HepG2 (cell line): ENCODE measurements around the gene EIF5A. TPM values are rescaled to one million over a fixed set of nuclear protein-coding genes. Genes with fewer than 3 reads are reported as not detected.

ENCODE experiments used
- FOXA3 ChIP-seq: IDR thresholded peaks from 2 replicates; pipeline ENCODE4 v1.6.1; 2016; ENCODE audit warnings: missing genetic modification reagents, missing compliant biosample characterization
- HIVEP1 ChIP-seq: sonication (generic); formaldehyde crosslinking; IDR thresholded peaks from 2 replicates; pipeline ENCODE4 v1.4.0; 2020; ENCODE audit warnings: mild to moderate bottlenecking, missing genetic modification reagents
- KAT2B ChIP-seq: fragments of 150-350 bp; IDR thresholded peaks from 2 replicates; pipeline ENCODE4 v1.6.1; 2014; ENCODE audit warnings: low read depth, low read length, borderline replicate concordance
- MZF1 ChIP-seq: sonication (generic); formaldehyde crosslinking; IDR thresholded peaks from 2 replicates; pipeline ENCODE4 v1.8.1; 2023; ENCODE audit warnings: mild to moderate bottlenecking, missing genetic modification reagents, borderline replicate concordance
- SALL2 ChIP-seq: sonication (generic); formaldehyde crosslinking; IDR thresholded peaks from 2 replicates; pipeline ENCODE4 v1.8.1; 2023; ENCODE audit warnings: mild to moderate bottlenecking, missing genetic modification reagents, inconsistent platforms
- SAP130 ChIP-seq: IDR thresholded peaks from 2 replicates; pipeline ENCODE4 v1.6.1; 2016; ENCODE audit warnings: low read depth
- SIX1 ChIP-seq: sonication (generic); formaldehyde crosslinking; IDR thresholded peaks from 2 replicates; pipeline ENCODE4 v1.4.0; 2020; ENCODE audit warnings: missing genetic modification reagents, borderline replicate concordance
- SP4 ChIP-seq: sonication (generic); formaldehyde crosslinking; IDR thresholded peaks from 2 replicates; pipeline ENCODE4 v1.8.1; 2023; ENCODE audit warnings: mild to moderate bottlenecking, missing genetic modification reagents
- ZNF274 ChIP-seq: sonication (generic); formaldehyde crosslinking; IDR thresholded peaks from 2 replicates; pipeline ENCODE4 v1.5.1; 2020; ENCODE audit warnings: mild to moderate bottlenecking, missing genetic modification reagents
- ZNF761 ChIP-seq: sonication (generic); formaldehyde crosslinking; conservative IDR thresholded peaks from 2 replicates; pipeline ENCODE4 v1.4.0; 2020; ENCODE audit warnings: mild to moderate bottlenecking, missing genetic modification reagents
- polyA plus RNA-seq, 8 experiments: library from polyadenylated mRNA; depleted of rRNA in 3 of 8; stranded (reverse) in 7 of 8; unstranded in 1 of 8; fragments of >200 nt; fragmentation: Illumina TruSeq in 4 of 8; extraction: Trizol in 4 of 8; gene quantifications; 2 replicates each; pipeline versions ENCODE4 v1.2.1 to v1.2.3, GENCODE V29; 2011 to 2016; ENCODE audit warnings: low read depth in 4 of 8, missing spikeins in 1 of 8, mixed read lengths in 1 of 8; ENCODE audit not compliant: insufficient read depth in 1 of 8
- total RNA-seq, 5 experiments: library from RNA; depleted of rRNA; stranded (reverse); fragments of >200 nt; fragmentation: Illumina TruSeq; extraction: Trizol; gene quantifications; 2 replicates each; pipeline ENCODE4 v1.2.3, GENCODE V29; 2016; ENCODE audit warnings: low read depth in 1 of 5
- TF ChIP-seq, protein P1 (sequence below): sonication (generic); formaldehyde crosslinking; conservative IDR thresholded peaks from 2 replicates; pipeline ENCODE4 v1.8.0; 2022; ENCODE audit warnings: low read depth, missing genetic modification reagents
- TF ChIP-seq, protein P2 (sequence below): sonication (generic); formaldehyde crosslinking; IDR thresholded peaks from 2 replicates; pipeline ENCODE4 v1.4.0; 2020; ENCODE audit warnings: missing genetic modification reagents
- TF ChIP-seq, protein P3 (sequence below): IDR thresholded peaks from 2 replicates; pipeline ENCODE4 v1.6.1; 2016; ENCODE audit warnings: low read depth
- TF ChIP-seq, protein P4 (sequence below): sonication (generic); formaldehyde crosslinking; IDR thresholded peaks from 2 replicates; pipeline ENCODE4 v1.4.0; 2020; ENCODE audit warnings: missing genetic modification reagents
- TF ChIP-seq, protein P5 (sequence below): sonication (generic); formaldehyde crosslinking; IDR thresholded peaks from 2 replicates; pipeline ENCODE4 v1.5.1; 2020; ENCODE audit warnings: mild to moderate bottlenecking, missing genetic modification reagents, moderate library complexity
- TF ChIP-seq, protein P6 (sequence below): sonication (generic); formaldehyde crosslinking; IDR thresholded peaks from 2 replicates; pipeline ENCODE4 v1.9.0; 2021; ENCODE audit warnings: missing genetic modification reagents, borderline replicate concordance

The EIF5A gene
- total and polyA plus RNA-seq, 2 of the 13 experiments (the other 11 are each of a cell fraction or from before 2014, with no cell fraction given) = 319 to 337 TPM

DNA sequence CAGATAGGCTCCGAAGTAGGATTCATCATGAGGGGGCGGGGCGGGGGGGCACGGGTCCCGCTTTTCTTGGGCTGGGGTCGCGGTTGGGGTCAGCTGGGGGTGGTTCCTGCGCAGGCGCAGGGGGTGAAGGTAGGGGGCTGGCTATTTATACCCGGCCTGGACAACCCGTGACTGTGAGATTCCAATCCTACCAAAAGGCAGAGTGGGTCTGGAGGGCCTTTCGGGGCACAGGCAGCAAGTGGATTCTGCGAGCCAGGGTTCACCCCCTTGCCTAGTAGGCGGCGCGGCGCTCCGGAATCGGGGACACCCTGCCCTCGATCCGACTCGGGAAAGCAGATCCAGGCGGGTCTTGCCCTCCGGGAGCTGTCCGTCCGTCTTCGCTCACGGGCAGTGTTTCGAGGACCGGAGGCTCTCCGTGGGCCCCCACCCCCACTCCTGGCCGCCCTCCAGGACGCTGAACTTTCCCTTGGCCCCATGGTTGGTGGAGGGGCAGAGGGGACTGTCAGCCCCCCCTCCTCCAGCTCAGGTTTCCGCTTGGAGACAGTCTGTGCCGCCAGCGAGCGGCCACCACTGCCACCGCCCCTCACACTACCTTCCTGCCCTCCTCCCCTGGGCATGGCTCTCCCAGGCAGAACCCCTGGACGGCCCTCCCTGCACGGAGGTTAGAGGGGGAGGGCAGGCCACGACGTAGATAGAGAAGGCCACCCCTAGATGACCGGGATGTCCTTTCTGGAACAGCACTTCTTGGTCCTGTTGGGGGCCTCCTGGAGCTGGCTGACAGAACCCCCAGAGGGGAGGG lies 25.3 kb upstream of the EIF5A start (continued):
- TF ChIP-seq, protein P1, sequence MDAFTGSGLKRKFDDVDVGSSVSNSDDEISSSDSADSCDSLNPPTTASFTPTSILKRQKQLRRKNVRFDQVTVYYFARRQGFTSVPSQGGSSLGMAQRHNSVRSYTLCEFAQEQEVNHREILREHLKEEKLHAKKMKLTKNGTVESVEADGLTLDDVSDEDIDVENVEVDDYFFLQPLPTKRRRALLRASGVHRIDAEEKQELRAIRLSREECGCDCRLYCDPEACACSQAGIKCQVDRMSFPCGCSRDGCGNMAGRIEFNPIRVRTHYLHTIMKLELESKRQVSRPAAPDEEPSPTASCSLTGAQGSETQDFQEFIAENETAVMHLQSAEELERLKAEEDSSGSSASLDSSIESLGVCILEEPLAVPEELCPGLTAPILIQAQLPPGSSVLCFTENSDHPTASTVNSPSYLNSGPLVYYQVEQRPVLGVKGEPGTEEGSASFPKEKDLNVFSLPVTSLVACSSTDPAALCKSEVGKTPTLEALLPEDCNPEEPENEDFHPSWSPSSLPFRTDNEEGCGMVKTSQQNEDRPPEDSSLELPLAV (CRISPR knock-in tag) = no peak
- TF ChIP-seq, protein P2, sequence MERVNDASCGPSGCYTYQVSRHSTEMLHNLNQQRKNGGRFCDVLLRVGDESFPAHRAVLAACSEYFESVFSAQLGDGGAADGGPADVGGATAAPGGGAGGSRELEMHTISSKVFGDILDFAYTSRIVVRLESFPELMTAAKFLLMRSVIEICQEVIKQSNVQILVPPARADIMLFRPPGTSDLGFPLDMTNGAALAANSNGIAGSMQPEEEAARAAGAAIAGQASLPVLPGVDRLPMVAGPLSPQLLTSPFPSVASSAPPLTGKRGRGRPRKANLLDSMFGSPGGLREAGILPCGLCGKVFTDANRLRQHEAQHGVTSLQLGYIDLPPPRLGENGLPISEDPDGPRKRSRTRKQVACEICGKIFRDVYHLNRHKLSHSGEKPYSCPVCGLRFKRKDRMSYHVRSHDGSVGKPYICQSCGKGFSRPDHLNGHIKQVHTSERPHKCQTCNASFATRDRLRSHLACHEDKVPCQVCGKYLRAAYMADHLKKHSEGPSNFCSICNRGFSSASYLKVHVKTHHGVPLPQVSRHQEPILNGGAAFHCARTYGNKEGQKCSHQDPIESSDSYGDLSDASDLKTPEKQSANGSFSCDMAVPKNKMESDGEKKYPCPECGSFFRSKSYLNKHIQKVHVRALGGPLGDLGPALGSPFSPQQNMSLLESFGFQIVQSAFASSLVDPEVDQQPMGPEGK (CRISPR knock-in tag) = peak; percentile 89
- TF ChIP-seq FOXA3 (CRISPR knock-in tag) = 0 out of 2 replicates have a peak, but pooled peaks have one; percentile 6
- TF ChIP-seq ZNF761 (CRISPR knock-in tag) = no peak
- TF ChIP-seq SIX1 = peak; percentile 87; the same call in 1 of the 2 replicates
- TF ChIP-seq, protein P3, sequence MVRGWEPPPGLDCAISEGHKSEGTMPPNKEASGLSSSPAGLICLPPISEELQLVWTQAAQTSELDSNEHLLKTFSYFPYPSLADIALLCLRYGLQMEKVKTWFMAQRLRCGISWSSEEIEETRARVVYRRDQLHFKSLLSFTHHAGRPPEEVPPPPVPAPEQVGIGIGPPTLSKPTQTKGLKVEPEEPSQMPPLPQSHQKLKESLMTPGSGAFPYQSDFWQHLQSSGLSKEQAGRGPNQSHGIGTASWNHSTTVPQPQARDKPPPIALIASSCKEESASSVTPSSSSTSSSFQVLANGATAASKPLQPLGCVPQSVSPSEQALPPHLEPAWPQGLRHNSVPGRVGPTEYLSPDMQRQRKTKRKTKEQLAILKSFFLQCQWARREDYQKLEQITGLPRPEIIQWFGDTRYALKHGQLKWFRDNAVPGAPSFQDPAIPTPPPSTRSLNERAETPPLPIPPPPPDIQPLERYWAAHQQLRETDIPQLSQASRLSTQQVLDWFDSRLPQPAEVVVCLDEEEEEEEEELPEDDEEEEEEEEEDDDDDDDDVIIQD (CRISPR knock-in tag) = no peak
- TF ChIP-seq, protein P4, sequence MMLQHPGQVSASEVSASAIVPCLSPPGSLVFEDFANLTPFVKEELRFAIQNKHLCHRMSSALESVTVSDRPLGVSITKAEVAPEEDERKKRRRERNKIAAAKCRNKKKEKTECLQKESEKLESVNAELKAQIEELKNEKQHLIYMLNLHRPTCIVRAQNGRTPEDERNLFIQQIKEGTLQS (CRISPR knock-in tag) = no peak
- TF ChIP-seq, protein P5, sequence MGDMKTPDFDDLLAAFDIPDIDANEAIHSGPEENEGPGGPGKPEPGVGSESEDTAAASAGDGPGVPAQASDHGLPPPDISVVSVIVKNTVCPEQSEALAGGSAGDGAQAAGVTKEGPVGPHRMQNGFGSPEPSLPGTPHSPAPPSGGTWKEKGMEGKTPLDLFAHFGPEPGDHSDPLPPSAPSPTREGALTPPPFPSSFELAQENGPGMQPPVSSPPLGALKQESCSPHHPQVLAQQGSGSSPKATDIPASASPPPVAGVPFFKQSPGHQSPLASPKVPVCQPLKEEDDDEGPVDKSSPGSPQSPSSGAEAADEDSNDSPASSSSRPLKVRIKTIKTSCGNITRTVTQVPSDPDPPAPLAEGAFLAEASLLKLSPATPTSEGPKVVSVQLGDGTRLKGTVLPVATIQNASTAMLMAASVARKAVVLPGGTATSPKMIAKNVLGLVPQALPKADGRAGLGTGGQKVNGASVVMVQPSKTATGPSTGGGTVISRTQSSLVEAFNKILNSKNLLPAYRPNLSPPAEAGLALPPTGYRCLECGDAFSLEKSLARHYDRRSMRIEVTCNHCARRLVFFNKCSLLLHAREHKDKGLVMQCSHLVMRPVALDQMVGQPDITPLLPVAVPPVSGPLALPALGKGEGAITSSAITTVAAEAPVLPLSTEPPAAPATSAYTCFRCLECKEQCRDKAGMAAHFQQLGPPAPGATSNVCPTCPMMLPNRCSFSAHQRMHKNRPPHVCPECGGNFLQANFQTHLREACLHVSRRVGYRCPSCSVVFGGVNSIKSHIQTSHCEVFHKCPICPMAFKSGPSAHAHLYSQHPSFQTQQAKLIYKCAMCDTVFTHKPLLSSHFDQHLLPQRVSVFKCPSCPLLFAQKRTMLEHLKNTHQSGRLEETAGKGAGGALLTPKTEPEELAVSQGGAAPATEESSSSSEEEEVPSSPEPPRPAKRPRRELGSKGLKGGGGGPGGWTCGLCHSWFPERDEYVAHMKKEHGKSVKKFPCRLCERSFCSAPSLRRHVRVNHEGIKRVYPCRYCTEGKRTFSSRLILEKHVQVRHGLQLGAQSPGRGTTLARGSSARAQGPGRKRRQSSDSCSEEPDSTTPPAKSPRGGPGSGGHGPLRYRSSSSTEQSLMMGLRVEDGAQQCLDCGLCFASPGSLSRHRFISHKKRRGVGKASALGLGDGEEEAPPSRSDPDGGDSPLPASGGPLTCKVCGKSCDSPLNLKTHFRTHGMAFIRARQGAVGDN (CRISPR knock-in tag) = peak; percentile 64
- TF ChIP-seq HIVEP1 = peak; percentile 7; the same call in 1 of the 2 replicates
- peak; percentile 57 for TF ChIP-seq SAP130 (CRISPR knock-in tag)
- no peak for TF ChIP-seq KAT2B
- TF ChIP-seq MZF1 = no peak
- 0 out of 2 replicates have a peak, but pooled peaks have one; percentile 36 for TF ChIP-seq SALL2
- TF ChIP-seq, protein P6, sequence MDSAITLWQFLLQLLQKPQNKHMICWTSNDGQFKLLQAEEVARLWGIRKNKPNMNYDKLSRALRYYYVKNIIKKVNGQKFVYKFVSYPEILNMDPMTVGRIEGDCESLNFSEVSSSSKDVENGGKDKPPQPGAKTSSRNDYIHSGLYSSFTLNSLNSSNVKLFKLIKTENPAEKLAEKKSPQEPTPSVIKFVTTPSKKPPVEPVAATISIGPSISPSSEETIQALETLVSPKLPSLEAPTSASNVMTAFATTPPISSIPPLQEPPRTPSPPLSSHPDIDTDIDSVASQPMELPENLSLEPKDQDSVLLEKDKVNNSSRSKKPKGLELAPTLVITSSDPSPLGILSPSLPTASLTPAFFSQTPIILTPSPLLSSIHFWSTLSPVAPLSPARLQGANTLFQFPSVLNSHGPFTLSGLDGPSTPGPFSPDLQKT (CRISPR knock-in tag) = no peak
- TF ChIP-seq SP4 (CRISPR knock-in tag) = no peak
- no peak for TF ChIP-seq ZNF274 (CRISPR knock-in tag)
